Fibroblast of villous mesenchyme (primary cell): ENCODE data around the gene EVA1C. TPM values are rescaled to one million over a fixed set of nuclear protein-coding genes. Genes with fewer than 3 reads are reported as not detected.
"Not testable (repeated sequence)": the region's sequence is repeated elsewhere in the genome, so short reads cannot be mapped to it uniquely, and the experiment has no call there.

Source experiments
- DNase-seq: peaks from one replicate; pipeline ENCODE4 v3.0.0-alpha.2; 2010; ENCODE audit warnings: low read depth
- H3K4me3 ChIP-seq: 2 replicates; pipeline ENCODE4 v1.5.1; 2011; ENCODE audit warnings: low read depth, mild to moderate bottlenecking, low read length
- CTCF ChIP-seq: IDR thresholded peaks from 2 replicates; pipeline ENCODE4 v1.5.1; 2012; ENCODE audit warnings: low read depth, mild to moderate bottlenecking, low read length; ENCODE audit not compliant: insufficient read depth
- total RNA-seq: library from RNA; depleted of rRNA; stranded (reverse); fragments of >200 nt; gene quantifications from 2 replicates; pipeline ENCODE4 v1.2.3, GENCODE V29; 2012

EVA1C gene
- total RNA-seq, 1 donor: 10.8 TPM

- peak; percentile 97 for DNase-seq
- TF ChIP-seq CTCF: no peak
- H3K4me3 ChIP-seq: no peak overlapping the region
Observed at GRCh38 chr21:32456497-32456918, 44.0 kb downstream of the EVA1C start.

GRCh38 chr21:32457360-32457840 is 44.9 kb downstream of the EVA1C start:
- DNase-seq: peak; percentile 65
- peak; percentile 14 for TF ChIP-seq CTCF
- H3K4me3 ChIP-seq: no peak overlapping the region

- no peak overlapping the region for H3K4me3 ChIP-seq
- no peak for TF ChIP-seq CTCF
- no peak for DNase-seq
Observed at GRCh38 chr21:32457962-32458361, 45.5 kb downstream of the EVA1C start.

- no peak overlapping the region for H3K4me3 ChIP-seq
- no peak for TF ChIP-seq CTCF
- peak; percentile 87 for DNase-seq
Observed at GRCh38 chr21:32459972-32460371, 47.5 kb downstream of the EVA1C start.

GRCh38 chr21:32461503-32461902 is 49.0 kb downstream of the EVA1C start:
- TF ChIP-seq CTCF: no peak
- no peak overlapping the region for H3K4me3 ChIP-seq
- no peak for DNase-seq

- H3K4me3 ChIP-seq, DNase-seq: not testable (repeated sequence)
Observed at GRCh38 chr21:32462564-32462963, 50.1 kb downstream of the EVA1C start.

- H3K4me3 ChIP-seq: no peak overlapping the region
- DNase-seq: peak; percentile 88
Observed at GRCh38 chr21:32463367-32463766, 50.9 kb downstream of the EVA1C start.

More at GRCh38 chr21:32463367-32463766, 50.9 kb downstream of the EVA1C start:
- no peak for TF ChIP-seq CTCF
